ENCODE results near the gene RBFOX2. TPM values are rescaled to one million over a fixed set of nuclear protein-coding genes. Genes with fewer than 3 reads are reported as not detected.

RBFOX2 gene
- total and polyA plus RNA-seq, 2 of the 13 experiments (the other 11 are each of a cell fraction or from before 2014, with no cell fraction given) = 37.3 to 40.4 TPM

GRCh38 chr22:35930933-35931332 lies 97.7 kb downstream of the RBFOX2 start (continued):
- TF ChIP-seq ZNF142 (CRISPR knock-in tag; IDR thresholded peaks at IDR 0.05) (no peak), ZFP37 (CRISPR knock-in tag; IDR thresholded peaks at IDR 0.05; ENCODE audit: borderline replicate concordance) (no peak), ATF2 (CRISPR knock-in tag; IDR thresholded peaks at IDR 0.05) (0 out of 2 replicates have a peak, but pooled peaks have one; percentile 28), RAD51 (IDR thresholded peaks at IDR 0.05; ENCODE audit: borderline replicate concordance) (no peak), ETS1 (CRISPR knock-in tag; IDR thresholded peaks at IDR 0.05) (no peak), ZKSCAN8 (CRISPR knock-in tag; IDR thresholded peaks at IDR 0.05; ENCODE audit: borderline replicate concordance) (no peak), ZNF256 (CRISPR knock-in tag; conservative IDR thresholded peaks at IDR 0.05) (no peak), THRA (CRISPR knock-in tag; IDR thresholded peaks at IDR 0.05; ENCODE audit: borderline replicate concordance) (peak; percentile 98), HCFC1 (IDR thresholded peaks at IDR 0.05; ENCODE audit: low read depth, low read length) (no peak), DR1 (CRISPR knock-in tag; IDR thresholded peaks at IDR 0.05) (no peak), JUN (CRISPR knock-in tag; IDR thresholded peaks at IDR 0.05) (no peak), HMGXB4 (CRISPR knock-in tag; IDR thresholded peaks at IDR 0.05; ENCODE audit: borderline replicate concordance in 1 of 2, low read depth in 1 of 2) (peak; percentile 28 to 57; a peak in 1 of 4 replicates), ZNF780A (CRISPR knock-in tag; IDR thresholded peaks at IDR 0.05) (no peak), KAT7 (CRISPR knock-in tag; IDR thresholded peaks at IDR 0.05; ENCODE audit: borderline replicate concordance) (no peak), ZSCAN22 (CRISPR knock-in tag; IDR thresholded peaks at IDR 0.05) (no peak), SRSF9 (IDR thresholded peaks at IDR 0.05; ENCODE audit: borderline replicate concordance, insufficient read depth, low read depth, low read length, poor library complexity, severe bottlenecking) (no peak), RAD21 (CRISPR knock-in tag; IDR thresholded peaks at IDR 0.05) (peak; percentile 73; the same call in 1 of the 2 replicates), ZFP41 (CRISPR knock-in tag; IDR thresholded peaks at IDR 0.05; ENCODE audit: borderline replicate concordance) (no peak)
